DMS79 (cell line): ENCODE data around the gene MED9.

Experiments used
- DNase-seq: peaks from one replicate; lab custom pipeline; 2025; lab: John Stamatoyannopoulos, UW

MED9 gene

DNA sequence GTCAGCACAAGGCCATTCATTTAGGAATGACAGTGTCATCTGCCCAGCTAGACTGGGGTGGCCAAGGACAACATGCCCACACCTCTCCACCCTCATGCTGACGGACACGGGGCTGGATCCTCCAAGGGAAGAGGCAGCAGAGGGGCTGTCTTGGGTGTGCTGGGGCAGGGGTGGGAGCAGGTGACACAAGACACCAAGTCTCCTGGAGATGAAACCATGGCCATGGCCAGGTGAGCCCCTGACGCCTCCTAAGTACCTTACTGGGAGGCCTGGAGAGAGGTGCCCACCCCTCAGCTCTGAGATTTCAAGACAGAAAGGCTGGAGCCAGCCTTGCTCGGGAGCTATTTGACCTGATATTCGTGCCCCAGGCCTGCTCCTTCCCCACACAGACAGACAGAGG, 28.4 kb downstream of the MED9 start:
- no peak for DNase-seq

- DNase-seq = no peak
These were observed 28.9 kb downstream of the MED9 start for GRCh38 chr17:17505610-17506171.

DNA sequence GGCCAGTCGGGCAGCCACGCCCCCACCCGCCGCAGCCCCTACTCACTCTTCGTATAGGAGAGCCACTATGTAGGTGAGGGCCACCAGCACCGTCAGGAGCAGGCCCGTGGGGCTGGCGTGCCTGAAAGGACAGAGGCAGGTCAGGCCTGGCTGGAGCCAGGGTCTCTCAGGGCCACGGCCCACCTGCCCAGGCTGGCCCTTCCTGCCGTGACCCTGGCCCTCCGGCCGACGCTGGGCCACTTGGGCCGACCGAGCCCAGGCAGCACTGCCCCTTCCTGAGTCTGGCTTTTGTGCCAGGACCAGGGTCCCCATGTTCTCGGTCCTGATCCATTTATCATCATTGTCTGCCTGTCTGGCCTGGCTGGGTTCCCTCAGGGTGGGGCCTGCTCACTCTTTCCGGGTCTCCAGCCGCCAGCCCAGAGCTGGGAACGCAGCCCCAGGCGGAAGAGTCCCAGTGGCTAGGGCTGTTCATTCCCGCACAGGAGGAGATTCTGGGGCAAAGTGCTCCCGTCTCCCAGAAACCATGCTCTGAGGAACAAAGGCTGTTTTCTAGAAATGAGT, 29.5 kb downstream of the MED9 start:
- no peak for DNase-seq

GRCh38 chr17:17506893-17507464, 30.2 kb downstream of the MED9 start:
- peak; percentile 34 for DNase-seq

DNA sequence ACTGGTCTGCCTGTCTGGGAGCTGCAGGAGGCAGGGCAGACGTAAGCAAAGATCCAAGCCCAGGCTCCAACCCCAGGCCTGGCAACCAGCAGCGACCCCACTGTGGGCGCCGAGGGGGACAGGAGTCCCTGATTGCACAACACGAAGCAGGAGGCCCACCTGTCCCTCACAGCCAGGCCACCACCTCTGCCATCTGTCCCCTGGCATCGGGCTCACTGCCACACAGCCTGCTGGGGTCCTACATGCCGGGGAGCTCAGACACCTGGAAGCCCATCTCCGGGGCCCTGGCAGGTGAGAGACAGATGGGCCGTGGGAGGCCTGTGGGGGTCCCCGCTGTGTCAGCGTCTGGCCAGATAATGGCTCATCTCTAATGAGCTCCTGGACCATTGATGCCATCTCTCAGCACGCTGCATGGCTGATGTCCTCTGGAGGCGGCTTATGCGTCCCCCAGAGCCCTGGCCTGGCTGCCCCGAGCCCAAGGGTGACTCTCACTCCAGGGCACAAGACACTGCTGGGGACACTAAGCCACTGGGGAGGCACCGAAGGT, 30.7 kb downstream of the MED9 start:
- DNase-seq = no peak

DNA sequence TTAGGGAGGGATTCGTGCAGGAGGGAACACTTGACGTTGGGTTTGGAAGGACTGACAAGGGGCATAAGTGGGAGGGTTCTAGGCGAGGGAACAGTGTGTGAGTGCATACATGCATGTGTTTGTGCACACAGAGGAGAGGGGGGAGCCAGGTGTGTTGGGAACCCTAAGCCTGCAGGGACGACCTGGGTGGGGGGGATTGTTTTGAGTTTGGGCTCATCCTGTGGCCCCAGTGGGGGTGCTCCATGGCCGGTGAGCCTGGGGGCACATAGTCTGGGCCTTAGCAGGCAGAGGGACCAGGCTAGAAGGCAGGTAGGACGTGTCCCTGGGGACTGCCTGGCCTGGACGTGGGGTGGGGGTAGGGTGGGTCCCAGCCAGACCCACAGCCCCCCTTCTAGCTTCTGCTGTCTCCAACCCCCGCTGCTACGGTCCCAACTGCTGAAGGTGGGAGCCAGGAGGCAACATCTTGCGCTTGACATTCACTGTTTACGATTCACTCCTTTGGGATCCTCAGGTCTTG, 31.3 kb downstream of the MED9 start:
- DNase-seq = peak; percentile 78

- no peak for DNase-seq
These were observed 32.1 kb downstream of the MED9 start for GRCh38 chr17:17508646-17509591.

DNA sequence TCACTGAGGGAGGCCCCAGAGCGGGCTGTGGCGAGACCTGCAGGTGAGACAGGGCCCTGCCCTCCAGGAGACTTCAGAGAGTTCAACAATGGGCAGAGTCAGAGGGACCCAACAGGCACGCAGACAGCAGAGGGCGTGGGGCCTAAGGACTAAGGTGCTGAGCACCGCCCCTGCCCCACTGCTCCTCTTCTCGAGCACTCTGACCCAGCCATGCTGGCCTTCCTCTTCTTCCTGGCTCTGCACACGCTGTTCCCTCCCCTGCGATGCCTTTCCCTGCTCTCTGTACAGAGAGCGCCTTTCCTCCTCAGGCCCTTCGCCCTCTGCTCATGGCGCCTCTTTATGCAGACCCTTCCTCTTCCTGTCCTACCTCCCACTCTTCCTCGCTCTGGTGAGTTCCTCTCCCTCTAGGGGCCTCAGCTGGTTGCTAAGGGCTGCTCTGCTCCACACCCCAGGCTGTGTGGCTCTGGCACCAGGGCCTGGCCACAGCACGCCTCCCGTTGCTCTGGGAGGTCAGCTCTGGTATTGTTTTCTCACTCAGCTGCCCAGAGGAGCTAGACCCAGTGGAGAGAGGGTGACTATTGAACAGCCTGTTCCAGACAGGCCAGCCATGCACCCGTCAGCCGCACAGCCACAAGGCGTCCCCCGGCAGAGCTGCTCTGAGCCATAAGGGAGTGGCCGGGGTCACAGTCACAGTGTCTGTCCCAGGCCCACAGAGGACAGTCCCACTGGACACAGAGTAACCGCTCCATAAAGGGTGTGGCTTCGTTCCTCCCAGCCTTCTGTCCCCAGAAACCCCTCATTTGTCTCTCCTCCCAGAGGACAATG, 33.0 kb downstream of the MED9 start:
- DNase-seq = no peak

GRCh38 chr17:17510456-17511292, 33.9 kb downstream of the MED9 start:
- DNase-seq = no peak

DNA sequence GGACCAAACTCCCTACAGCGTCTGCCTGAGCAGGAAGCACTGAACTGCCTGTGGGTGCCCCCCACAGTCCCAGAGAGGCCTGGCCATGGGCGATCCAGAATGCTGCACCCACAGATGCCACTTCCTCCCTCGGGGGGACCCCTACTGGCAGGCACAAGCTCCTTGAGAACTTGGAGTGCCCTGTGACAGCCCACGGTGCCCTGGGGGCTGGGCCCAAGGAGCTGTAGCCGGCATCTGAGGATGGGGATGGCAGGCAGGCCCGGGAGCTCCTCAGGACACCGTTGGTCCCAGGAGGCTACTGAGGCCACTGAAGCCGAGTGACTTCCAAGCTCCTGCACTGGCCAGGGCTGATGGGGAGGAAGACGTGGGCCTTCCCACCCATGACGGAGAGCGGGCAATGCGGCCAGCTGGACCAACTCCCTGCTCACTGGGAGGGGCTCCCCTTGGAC, 34.5 kb downstream of the MED9 start:
- no peak for DNase-seq

- DNase-seq = no peak
These were observed 35.4 kb downstream of the MED9 start for GRCh38 chr17:17511881-17512858.

- no peak for DNase-seq
These were observed 36.1 kb downstream of the MED9 start for GRCh38 chr17:17512866-17513265.

DNA sequence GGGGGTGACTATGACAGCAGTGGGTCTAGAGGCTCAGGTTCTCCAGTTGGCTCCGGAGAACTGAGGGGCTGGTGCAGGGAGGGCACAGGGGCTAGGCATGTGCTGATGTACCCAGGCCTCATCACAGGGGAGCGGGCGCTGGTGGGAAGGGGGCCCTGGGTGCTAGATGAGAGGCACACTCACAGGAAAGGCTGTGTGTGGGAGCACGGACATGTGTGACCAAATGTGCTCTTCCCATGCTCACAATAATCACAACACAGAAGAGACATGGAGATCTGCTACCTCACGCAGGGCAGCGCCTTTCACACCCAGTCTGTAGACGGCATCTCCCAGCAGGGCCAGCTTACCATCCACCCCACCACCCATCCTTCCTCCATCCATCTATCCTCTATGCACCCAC, 36.8 kb downstream of the MED9 start:
- no peak for DNase-seq

GRCh38 chr17:17514361-17514992, 37.7 kb downstream of the MED9 start:
- DNase-seq = no peak

DNA sequence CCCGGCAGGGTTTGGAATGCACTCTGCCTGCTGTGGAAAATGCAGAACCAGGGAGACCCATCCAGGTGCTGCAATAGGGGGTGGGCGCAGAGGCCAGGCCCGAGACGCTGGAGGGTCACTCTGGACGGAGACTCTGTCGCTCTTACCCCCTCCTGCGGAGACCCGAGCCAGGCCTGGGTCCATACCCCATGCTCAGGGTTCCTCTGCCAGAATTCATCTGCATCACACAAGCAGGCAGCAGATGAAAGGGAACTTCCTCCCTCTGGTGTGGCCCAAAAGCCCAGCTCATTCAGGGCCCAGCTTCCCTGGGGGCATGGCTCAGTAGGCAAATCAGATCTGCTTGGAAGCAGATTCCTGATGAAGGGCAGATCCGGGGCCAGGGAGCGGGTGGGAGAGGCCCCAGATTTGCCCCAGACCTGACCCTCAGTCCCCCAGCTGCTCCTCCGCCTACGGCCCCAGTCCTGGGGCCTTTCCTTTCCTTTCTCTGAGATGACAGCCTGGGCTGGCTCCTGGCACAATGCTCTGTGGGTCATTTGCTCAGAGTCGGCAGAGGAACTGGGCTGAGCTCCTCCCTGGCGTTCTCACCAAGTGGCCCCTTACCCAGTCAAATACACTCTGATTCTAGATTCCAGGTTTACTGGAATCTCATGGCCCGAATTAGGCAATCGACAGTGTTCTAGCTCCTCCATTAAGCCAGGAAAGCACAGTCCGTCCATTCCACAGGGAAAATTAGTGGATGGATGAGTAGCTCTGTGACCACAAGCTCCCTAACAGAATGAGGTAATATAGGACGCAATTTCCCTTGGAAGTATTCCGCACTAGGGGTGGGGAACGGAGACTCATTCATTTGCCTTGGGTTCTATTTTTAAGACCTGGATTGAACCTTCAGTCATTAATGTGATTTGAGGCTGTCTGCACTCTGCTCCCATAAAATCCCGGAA, 38.5 kb downstream of the MED9 start:
- DNase-seq = no peak

GRCh38 chr17:17515934-17516930, 39.4 kb downstream of the MED9 start:
- DNase-seq = no peak
